Measurements from ENCODE around the gene B3GALT4. TPM values are rescaled to one million over a fixed set of nuclear protein-coding genes. Genes with fewer than 3 reads are reported as not detected.

B3GALT4 gene
- total and polyA plus RNA-seq, 2 donors (not counting 1 experiment from before 2014, with no cell fraction given) = 10.2 to 44.1 TPM

GRCh38 chr6:33314943-33315792 is 38.2 kb downstream of the B3GALT4 start:
- 55% methylated on average over 36 of the region's 47 CpGs for WGBS (ENCODE audit: insufficient coverage)
- H3K9me3 Mint-ChIP-seq (ENCODE audit: insufficient read depth) = no peaks in the 10 kb centered on the region
- H3K27ac Mint-ChIP-seq = peak overlapping the region; percentile 98
- H4K20me1 ChIP-seq (ENCODE audit: control insufficient read depth, insufficient read depth, low read length, poor library complexity, severe bottlenecking) = peaks cover 44% of the 10 kb centered on the region
- H3K4me1 ChIP-seq (ENCODE audit: control insufficient read depth in 2 of 2, insufficient read depth in 2 of 2, low read length in 2 of 2) = peaks cover 59 to 78% of the 10 kb centered on the region in 2 donors
- H3K9ac ChIP-seq (ENCODE audit: low read length) = peak overlapping the region; percentile 100
- peaks cover 77% of the 10 kb centered on the region for H3K4me1 Mint-ChIP-seq
- no peak for ATAC-seq (ENCODE audit: low read depth)
- H3K27me3 Mint-ChIP-seq = no peaks in the 10 kb centered on the region
- DNase-seq = no peak
- intact Hi-C loops (cut with micrococcal nuclease) = loop anchor here (1.0 to 5.0 kb wide), 5 partner anchors 9 to 112 kb away; no protein-coding TSS in a partner anchor
- ChIA-PET POLR2A (interaction anchor here (0.7 to 1.2 kb wide), 2 partner anchors 16 to 29 kb away, joined by 3 to 9 read pairs; partner anchors contain the start of gene RGL2), CTCF (interaction anchor here (1.1 to 5.3 kb wide), 2 partner anchors 10 to 29 kb away, joined by 3 to 50 read pairs; no protein-coding TSS in a partner anchor)
- no peaks in the 10 kb centered on the region for H3K27me3 ChIP-seq (replicated peaks in 1 of 4; ENCODE audit: control extremely low read depth in 1 of 4, control insufficient read depth in 3 of 4, insufficient read depth in 4 of 4, low read length in 3 of 4)
- TF ChIP-seq CTCF (IDR thresholded peaks at IDR 0.05) (no peak), EZH2 (IDR thresholded peaks at IDR 0.05; ENCODE audit: borderline replicate concordance, insufficient read depth, low read depth, low read length, poor library complexity, severe bottlenecking) (no peak)
- peak overlapping the region; percentile 100 for H3K4me3 Mint-ChIP-seq
- peak overlapping the region; percentile 97 to 100 for H3K27ac ChIP-seq (ENCODE audit: low read length in 2 of 2)
- H2AFZ ChIP-seq (ENCODE audit: insufficient read depth, low read depth, low read length, poor library complexity, severe bottlenecking) = peak overlapping the region; percentile 32
- H3K36me3 ChIP-seq (replicated peaks in 1 of 2; ENCODE audit: control extremely low read depth in 1 of 2, control insufficient read depth in 1 of 2, extremely low read depth in 1 of 2, insufficient read depth in 2 of 2, low read length in 1 of 2) = peaks cover 3 to 48% of the 10 kb centered on the region in 2 experiments
- H3K9me3 ChIP-seq (ENCODE audit: control extremely low read depth in 1 of 3, control insufficient read depth in 2 of 3, insufficient read depth in 1 of 3, low read length in 2 of 3) = no peaks in the 10 kb centered on the region
- H3K4me2 ChIP-seq (replicated peaks; ENCODE audit: low read depth, low read length, poor library complexity, severe bottlenecking) = peak overlapping the region; percentile 99
- H3K79me2 ChIP-seq (ENCODE audit: control insufficient read depth, insufficient read depth, low read length) = peaks cover 90% of the 10 kb centered on the region
- peak overlapping the region; percentile 73 to 100 (median 91) for H3K4me3 ChIP-seq (ENCODE audit: control extremely low read depth in 1 of 5, extremely low read depth in 1 of 5, insufficient read depth in 1 of 5, low read depth in 2 of 5, low read length in 4 of 5)

Data from B cell (primary cell).